ENCODE results near the gene USP6. TPM values are rescaled to one million over a fixed set of nuclear protein-coding genes. Genes with fewer than 3 reads are reported as not detected.

The USP6 gene
- total and polyA plus RNA-seq, 10 of the 15 experiments (the other 5 are each of a cell fraction or from before 2014, with no cell fraction given) = under 0.01 to 0.39 (median 0.10) TPM; not detected in 2

GRCh38 chr17:5078106-5079028, 37.5 kb upstream of the USP6 start, which contains the start of gene ZFP3 (continued):
- peak; percentile 54 for TF ChIP-seq HCFC1 (IDR thresholded peaks at IDR 0.05; ENCODE audit: low read length)
- TF ChIP-seq YY1 (IDR thresholded peaks at IDR 0.05; ENCODE audit: low read depth, low read length) = peak; percentile 86
- peak; percentile 81 for TF ChIP-seq BCL3 (IDR thresholded peaks at IDR 0.05; ENCODE audit: borderline replicate concordance, insufficient read depth, low read depth, low read length, poor library complexity, severe bottlenecking)
- no peak for TF ChIP-seq FOXM1 (IDR thresholded peaks at IDR 0.05; ENCODE audit: low read depth, low read length)
- TF ChIP-seq NFXL1 (IDR thresholded peaks at IDR 0.05; ENCODE audit: borderline replicate concordance) = no peak
- peak; percentile 16 for TF ChIP-seq RELA (IDR thresholded peaks at IDR 0.05; ENCODE audit: borderline replicate concordance, partially characterized antibody)
- TF ChIP-seq TAF1 (IDR thresholded peaks at IDR 0.05; ENCODE audit: borderline replicate concordance, low read depth, low read length) = peak; percentile 51; the same call in 1 of the 2 replicates
- no peak for TF ChIP-seq NFYA (IDR thresholded peaks at IDR 0.05; ENCODE audit: borderline replicate concordance, low read depth, low read length)
- peak in 2 of 3 experiments; percentile 7 to 16; a peak in 1 of 6 replicates for TF ChIP-seq CTCF (IDR thresholded peaks at IDR 0.05 in 2 of 3, conservative IDR thresholded peaks at IDR 0.05 in 1 of 3; ENCODE audit: control insufficient read depth in 2 of 3, extremely low read depth in 1 of 3, insufficient read depth in 1 of 3, low read depth in 3 of 3, low read length in 3 of 3)
- TF ChIP-seq MEF2A (IDR thresholded peaks at IDR 0.05; ENCODE audit: insufficient read depth, low read depth, low read length) = no peak
- TF ChIP-seq ZBTB4 (CRISPR knock-in tag; IDR thresholded peaks at IDR 0.05) = no peak
- peak; percentile 12 for TF ChIP-seq NBN (IDR thresholded peaks at IDR 0.05)
- peak; percentile 89 for TF ChIP-seq MYC (IDR thresholded peaks at IDR 0.05; ENCODE audit: insufficient read depth, insufficient read length, insufficient replicate concordance, low read length, severe bottlenecking)
- TF ChIP-seq TCF3 (IDR thresholded peaks at IDR 0.05; ENCODE audit: borderline replicate concordance, insufficient read depth, low read depth, low read length) = peak; percentile 95; the same call in 1 of the 2 replicates
- peak in 1 of 2 experiments; percentile 39; a peak in 2 of 4 replicates for TF ChIP-seq BHLHE40 (IDR thresholded peaks at IDR 0.05; ENCODE audit: borderline replicate concordance in 1 of 2, low read depth in 2 of 2, low read length in 1 of 2)
- 0 out of 2 replicates have a peak, but pooled peaks have one; percentile 28 for TF ChIP-seq CBX5 (IDR thresholded peaks at IDR 0.05; ENCODE audit: low read depth)
- TF ChIP-seq SP1 (IDR thresholded peaks at IDR 0.05; ENCODE audit: low read depth, low read length) = peak; percentile 54
- TF ChIP-seq ESRRA (IDR thresholded peaks at IDR 0.05; ENCODE audit: low read length) = peak; percentile 98
- peak; percentile 26; the same call in 1 of the 2 replicates for TF ChIP-seq TARDBP (IDR thresholded peaks at IDR 0.05; ENCODE audit: borderline replicate concordance)
- peak; percentile 98 for TF ChIP-seq GATAD2B (conservative IDR thresholded peaks at IDR 0.05; ENCODE audit: low read depth)

Data from GM12878 (cell line).